Ectodermal cell (in vitro differentiated cells): ENCODE data around the gene SSUH2.

Experiments
- H3K27ac ChIP-seq: 2 replicates; pipeline ENCODE4 v1.7.0; 2013; ENCODE audit warnings: mild to moderate bottlenecking, low read depth, low read length; ENCODE audit not compliant: insufficient read depth, poor library complexity, severe bottlenecking
- H3K27me3 ChIP-seq: 2 replicates; pipeline ENCODE4 v1.7.0; 2013; ENCODE audit warnings: mild to moderate bottlenecking, low read length; ENCODE audit not compliant: insufficient read depth, control insufficient read depth, poor library complexity, severe bottlenecking
- H3K36me3 ChIP-seq: one replicate; pipeline ENCODE4 v1.7.0; 2013; ENCODE audit warnings: low read length; ENCODE audit not compliant: control insufficient read depth, insufficient read depth
- H3K4me1 ChIP-seq: one replicate; pipeline ENCODE4 v1.7.0; 2013; ENCODE audit warnings: low read length; ENCODE audit not compliant: control insufficient read depth, insufficient read depth
- H3K4me3 ChIP-seq: 2 replicates; pipeline ENCODE4 v1.7.0; 2013; ENCODE audit warnings: low read depth, low read length, control low read depth; ENCODE audit not compliant: insufficient read depth
- H3K9me3 ChIP-seq: 2 replicates; pipeline ENCODE4 v1.7.0; 2013; ENCODE audit warnings: mild to moderate bottlenecking, low read length, moderate library complexity; ENCODE audit not compliant: control insufficient read depth
- WGBS, 2 experiments: methylation state at CpG; one replicate each; pipeline ENCODE4 v1.1.7; 2013; ENCODE audit warnings: missing lambda C conversion rate in 2 of 2; 5-methylcytosine and 5-hydroxymethylcytosine counted together

The SSUH2 gene

GRCh38 chr3:8573342-8573926, 71.2 kb downstream of the SSUH2 start:
- whole genome bisulfite sequencing, 2 experiments: 91 to 96% methylated on average over 4 of the region's 4 CpGs
- H3K9me3 ChIP-seq: no peaks in the 10 kb centered on the region
- H3K36me3 ChIP-seq: no peaks in the 10 kb centered on the region
- no peak overlapping the region for H3K4me3 ChIP-seq
- H3K27ac ChIP-seq: no peak overlapping the region
- no peaks in the 10 kb centered on the region for H3K4me1 ChIP-seq
- no peaks in the 10 kb centered on the region for H3K27me3 ChIP-seq

- H3K27ac ChIP-seq: no peak overlapping the region
- no peak overlapping the region for H3K4me3 ChIP-seq
- H3K36me3 ChIP-seq: no peaks in the 10 kb centered on the region
- H3K4me1 ChIP-seq: no peaks in the 10 kb centered on the region
- no peaks in the 10 kb centered on the region for H3K27me3 ChIP-seq
- WGBS, 2 experiments: 90 to 93% methylated on average over 2 of the region's 3 CpGs
- no peaks in the 10 kb centered on the region for H3K9me3 ChIP-seq
Observed at GRCh38 chr3:8571256-8571655, 73.3 kb downstream of the SSUH2 start.
